D721Med (cell line): ENCODE measurements around the gene CUX1.

Experiments used
- DNase-seq: peaks from one replicate; pipeline ENCODE4 v3.0.0; 2011; ENCODE audit warnings: low spot score; ENCODE audit not compliant: insufficient read length
- FAIRE-seq: peaks from 2 replicates; lab custom pipeline; 2011; peaks lifted over from hg19 to GRCh38; lab: Jason Lieb, UNC
- TF ChIP-seq, protein P1 (sequence below): IDR thresholded peaks from 2 replicates; pipeline ENCODE4 v1.5.1; 2012; ENCODE audit warnings: mild to moderate bottlenecking, control low read depth; ENCODE audit not compliant: insufficient read depth; ENCODE audit errors: missing control alignments

Gene CUX1

DNA sequence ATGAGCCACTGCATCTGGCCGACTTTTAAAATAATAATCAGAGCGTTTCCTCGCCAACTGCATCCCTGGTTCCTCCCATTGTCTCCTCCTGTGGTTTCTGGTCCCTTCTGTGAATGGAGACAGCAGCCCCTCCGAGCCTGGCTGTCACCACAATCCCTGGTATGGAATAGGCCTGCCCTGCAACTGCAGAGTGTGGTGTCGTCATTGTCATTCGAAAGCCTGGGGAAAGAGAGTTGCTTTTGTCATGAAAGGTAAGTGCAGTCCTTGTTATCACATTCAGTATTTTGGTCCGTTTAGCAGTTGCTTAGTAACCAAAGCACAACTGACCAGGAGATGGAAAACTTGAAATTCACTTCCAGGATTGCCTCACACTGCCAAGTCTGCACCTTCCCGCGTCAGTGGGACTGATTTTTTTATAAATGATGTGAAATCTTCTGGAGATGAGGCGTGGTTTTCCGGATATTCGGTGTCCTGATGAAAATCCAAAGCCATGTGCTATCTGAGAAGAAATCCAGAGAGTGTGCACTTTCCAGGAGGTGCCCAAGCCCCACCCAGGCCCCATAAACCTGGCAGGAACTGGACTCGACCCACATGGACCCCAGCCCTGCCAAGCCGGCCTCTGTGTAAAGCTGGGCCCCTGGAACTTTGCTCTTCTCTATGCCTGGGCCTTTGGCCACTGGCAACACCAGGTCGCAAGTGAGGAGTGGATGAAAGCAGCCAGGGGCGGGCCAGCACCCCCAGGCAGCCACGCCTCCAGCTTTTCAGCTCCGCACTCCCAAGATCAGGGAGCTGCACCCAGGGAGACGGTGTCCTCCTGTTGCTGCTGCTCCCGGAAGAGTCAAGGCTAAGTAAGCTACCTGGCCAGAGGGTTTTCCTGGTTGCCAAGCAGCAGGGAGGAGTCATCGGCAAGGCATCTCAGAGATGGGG lies 335.5 kb downstream of the CUX1 start:
- DNase-seq (no peak), FAIRE-seq (no peak)
- TF ChIP-seq, protein P1, sequence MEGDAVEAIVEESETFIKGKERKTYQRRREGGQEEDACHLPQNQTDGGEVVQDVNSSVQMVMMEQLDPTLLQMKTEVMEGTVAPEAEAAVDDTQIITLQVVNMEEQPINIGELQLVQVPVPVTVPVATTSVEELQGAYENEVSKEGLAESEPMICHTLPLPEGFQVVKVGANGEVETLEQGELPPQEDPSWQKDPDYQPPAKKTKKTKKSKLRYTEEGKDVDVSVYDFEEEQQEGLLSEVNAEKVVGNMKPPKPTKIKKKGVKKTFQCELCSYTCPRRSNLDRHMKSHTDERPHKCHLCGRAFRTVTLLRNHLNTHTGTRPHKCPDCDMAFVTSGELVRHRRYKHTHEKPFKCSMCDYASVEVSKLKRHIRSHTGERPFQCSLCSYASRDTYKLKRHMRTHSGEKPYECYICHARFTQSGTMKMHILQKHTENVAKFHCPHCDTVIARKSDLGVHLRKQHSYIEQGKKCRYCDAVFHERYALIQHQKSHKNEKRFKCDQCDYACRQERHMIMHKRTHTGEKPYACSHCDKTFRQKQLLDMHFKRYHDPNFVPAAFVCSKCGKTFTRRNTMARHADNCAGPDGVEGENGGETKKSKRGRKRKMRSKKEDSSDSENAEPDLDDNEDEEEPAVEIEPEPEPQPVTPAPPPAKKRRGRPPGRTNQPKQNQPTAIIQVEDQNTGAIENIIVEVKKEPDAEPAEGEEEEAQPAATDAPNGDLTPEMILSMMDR, result no peak

DNA sequence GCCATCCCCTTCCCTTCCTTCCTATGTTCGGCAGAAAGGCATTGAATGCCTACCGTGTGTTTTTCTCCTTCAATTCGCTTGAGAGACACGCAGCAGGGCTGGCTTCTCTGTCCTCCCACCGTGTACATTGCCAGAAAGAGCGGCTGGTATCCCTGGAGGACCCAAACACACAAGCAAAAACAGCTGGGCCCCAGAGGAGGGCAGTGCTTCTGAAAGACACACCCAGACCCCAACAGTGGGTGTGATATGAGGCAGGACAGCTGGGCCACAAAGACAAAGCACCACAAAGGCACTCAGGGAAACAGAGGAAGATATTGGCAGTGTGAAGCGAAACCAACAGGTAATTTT lies 336.1 kb downstream of the CUX1 start:
- TF ChIP-seq, protein P1, result no peak
- DNase-seq (no peak), FAIRE-seq (no peak)

- DNase-seq (no peak), FAIRE-seq (no peak)
- TF ChIP-seq, protein P1, result no peak
These were observed 337.0 kb downstream of the CUX1 start for GRCh38 chr7:102154425-102154824.

DNA sequence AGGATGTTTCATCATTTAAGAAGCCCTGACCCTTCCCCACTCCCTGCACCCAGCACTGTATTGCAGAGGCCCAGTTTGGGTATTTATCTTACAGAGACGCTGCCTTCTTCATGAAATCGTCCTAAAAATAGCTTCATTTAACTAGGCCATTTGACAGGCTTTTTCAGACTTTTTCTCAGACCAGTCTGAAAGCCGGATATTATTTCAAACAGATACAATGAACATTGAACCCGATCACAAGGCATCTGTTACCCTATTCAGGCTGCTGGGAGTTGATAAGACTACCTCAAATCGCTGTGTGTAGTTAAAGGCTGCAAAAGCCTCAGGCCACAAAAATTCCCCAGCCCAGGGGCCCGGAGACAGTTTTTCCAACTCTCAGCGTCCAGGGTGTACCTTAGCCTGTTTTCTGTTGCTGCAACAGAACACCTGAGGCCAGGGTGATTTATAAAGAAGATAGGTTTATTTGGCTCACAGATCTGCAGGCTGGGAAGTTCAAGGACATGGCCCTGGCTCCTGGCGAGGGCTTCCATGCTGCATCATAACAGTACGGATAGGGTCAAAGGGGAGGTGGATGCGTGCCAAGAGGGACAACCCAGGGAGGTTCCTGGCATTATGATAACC lies 338.5 kb downstream of the CUX1 start:
- FAIRE-seq, result no peak
- no peak for DNase-seq
- TF ChIP-seq, protein P1, result no peak

DNA sequence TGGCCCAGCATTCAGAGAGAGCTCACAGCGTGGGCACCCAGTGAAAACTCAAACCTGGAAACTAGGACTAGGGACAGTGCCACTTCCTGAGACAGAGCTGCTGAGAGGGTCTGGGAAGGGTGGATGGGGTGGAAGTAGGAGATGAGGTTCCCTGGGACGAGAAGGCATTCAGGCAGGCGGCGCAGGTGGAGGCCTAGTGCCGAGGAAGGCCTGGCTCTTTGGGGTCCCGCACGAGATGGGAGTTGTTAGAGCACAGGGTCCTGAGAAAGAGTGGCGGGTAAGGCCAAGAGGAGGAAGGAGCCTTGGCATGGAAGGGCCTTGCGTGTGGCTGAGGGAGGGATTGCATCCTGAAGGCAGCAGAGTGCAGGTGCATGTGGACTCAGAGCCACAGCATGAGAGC lies 339.4 kb downstream of the CUX1 start:
- FAIRE-seq (no peak), DNase-seq (no peak)
- TF ChIP-seq, protein P1, result no peak

- TF ChIP-seq, protein P1, result no peak
- DNase-seq (no peak), FAIRE-seq (no peak)
These were observed 347.7 kb downstream of the CUX1 start for GRCh38 chr7:102165136-102165535.

- TF ChIP-seq, protein P1, result no peak
- DNase-seq, result no peak
- no peak for FAIRE-seq
These were observed 349.8 kb downstream of the CUX1 start for GRCh38 chr7:102167254-102167653.
